Measurements from ENCODE around the gene RNF144B. TPM values are rescaled to one million over a fixed set of nuclear protein-coding genes. Genes with fewer than 3 reads are reported as not detected.

Gene RNF144B
- total and polyA plus RNA-seq, 8 donors, result 1.7 to 81.7 (median 5.1) TPM

- no peaks in the 10 kb centered on the region for H3K27me3 ChIP-seq
- intact Hi-C loops (cut with DNase I; ENCODE audit: low total_unique reads), result no loop called here
- no peaks in the 10 kb centered on the region for H3K9me3 ChIP-seq
- peak; percentile 58 to 63 for DNase-seq
- H3K27ac ChIP-seq, result peak overlapping the region in 4 of 5 donors; percentile 35 to 75 (median 58)
- no peak for TF ChIP-seq EP300 (IDR thresholded peaks at IDR 0.05)
- peak in 2 of 3 donors; percentile 25 to 36 for TF ChIP-seq POLR2AphosphoS5 (IDR thresholded peaks at IDR 0.05)
- H3K4me3 ChIP-seq, result no peak overlapping the region
- H3K4me1 ChIP-seq, result peaks cover 13 to 53% (median 30%) of the 10 kb centered on the region in 4 donors
- no peaks in the 10 kb centered on the region for H3K36me3 ChIP-seq
- WGBS, 5 donors, result 31 to 59% (median 36%) methylated on average over 4 of the region's 4 CpGs
Measured at GRCh38 chr6:18493382-18493891, 106.3 kb downstream of the RNF144B start.

- WGBS, 5 donors, result 10 to 23% (median 20%) methylated on average over 2 of the region's 2 CpGs
- Histone ChIP-seq H3K27me3 (no peaks in the 10 kb centered on the region), H3K4me3 (no peak overlapping the region), H3K4me1 (peaks cover 13 to 53% (median 30%) of the 10 kb centered on the region in 4 donors), H3K27ac (peak overlapping the region in 3 of 5 donors; percentile 35 to 75 (median 64)), H3K36me3 (no peaks in the 10 kb centered on the region), H3K9me3 (no peaks in the 10 kb centered on the region)
- intact Hi-C loops (cut with DNase I; ENCODE audit: low total_unique reads), result no loop called here
- no peak for DNase-seq
- TF ChIP-seq CTCF (IDR thresholded peaks at IDR 0.05), result no peak
- no peak for TF ChIP-seq EP300 (IDR thresholded peaks at IDR 0.05)
- TF ChIP-seq POLR2AphosphoS5 (IDR thresholded peaks at IDR 0.05), result no peak
- TF ChIP-seq POLR2A (IDR thresholded peaks at IDR 0.05), result no peak
Measured at GRCh38 chr6:18493925-18494324, 106.8 kb downstream of the RNF144B start.

GRCh38 chr6:18495236-18495635 is 108.1 kb downstream of the RNF144B start:
- Histone ChIP-seq H3K9me3 (no peaks in the 10 kb centered on the region), H3K4me1 (peaks cover 13 to 53% (median 30%) of the 10 kb centered on the region in 4 donors), H3K27me3 (no peaks in the 10 kb centered on the region), H3K27ac (peak overlapping the region in 4 of 5 donors; percentile 9 to 75 (median 50)), H3K4me3 (no peak overlapping the region), H3K36me3 (no peaks in the 10 kb centered on the region)
- WGBS, 5 donors, result 14 to 38% (median 28%) methylated on average over 2 of the region's 2 CpGs
- DNase-seq, result no peak
- intact Hi-C loops (cut with DNase I; ENCODE audit: low total_unique reads), result no loop called here
- TF ChIP-seq CTCF (IDR thresholded peaks at IDR 0.05), result no peak
- no peak for TF ChIP-seq POLR2A (IDR thresholded peaks at IDR 0.05)
- TF ChIP-seq EP300 (IDR thresholded peaks at IDR 0.05), result no peak
- TF ChIP-seq POLR2AphosphoS5 (IDR thresholded peaks at IDR 0.05), result no peak

- H3K27ac ChIP-seq, result peak overlapping the region in 2 of 5 donors; percentile 21 to 75
- H3K27me3 ChIP-seq, result no peaks in the 10 kb centered on the region
- WGBS, 5 donors, result 47 to 60% (median 59%) methylated on average over 3 of the region's 3 CpGs
- TF ChIP-seq EP300 (IDR thresholded peaks at IDR 0.05) (no peak), POLR2A (IDR thresholded peaks at IDR 0.05) (no peak), CTCF (IDR thresholded peaks at IDR 0.05) (no peak), POLR2AphosphoS5 (IDR thresholded peaks at IDR 0.05) (no peak)
- no peak for DNase-seq
- H3K36me3 ChIP-seq, result no peaks in the 10 kb centered on the region
- H3K4me1 ChIP-seq, result peaks cover 13 to 50% (median 32%) of the 10 kb centered on the region in 4 donors
- no peak overlapping the region for H3K4me3 ChIP-seq
- intact Hi-C loops (cut with DNase I; ENCODE audit: low total_unique reads), result no loop called here
- no peaks in the 10 kb centered on the region for H3K9me3 ChIP-seq
Measured at GRCh38 chr6:18496462-18496861, 109.3 kb downstream of the RNF144B start.

GRCh38 chr6:18497006-18497405 is 109.9 kb downstream of the RNF144B start:
- H3K9me3 ChIP-seq, result no peaks in the 10 kb centered on the region
- intact Hi-C loops (cut with DNase I; ENCODE audit: low total_unique reads), result no loop called here
- TF ChIP-seq CTCF (IDR thresholded peaks at IDR 0.05), result no peak
- TF ChIP-seq POLR2AphosphoS5 (IDR thresholded peaks at IDR 0.05), result no peak
- TF ChIP-seq POLR2A (IDR thresholded peaks at IDR 0.05), result no peak
- no peak for TF ChIP-seq EP300 (IDR thresholded peaks at IDR 0.05)
- no peak overlapping the region for H3K4me3 ChIP-seq
- H3K27me3 ChIP-seq, result no peaks in the 10 kb centered on the region
- H3K36me3 ChIP-seq, result no peaks in the 10 kb centered on the region
- peaks cover 13 to 56% (median 30%) of the 10 kb centered on the region in 4 donors for H3K4me1 ChIP-seq
- WGBS, 5 donors, result 40 to 58% (median 54%) methylated on average over 2 of the region's 2 CpGs
- DNase-seq, result no peak
- H3K27ac ChIP-seq, result peak overlapping the region in 2 of 5 donors; percentile 21 to 75

Measured in stomach (tissue), 9 donors.